ENCODE measurements around the gene RAB17.
A peak's percentile ranks its signal among the peaks of the same experiment; 100 is the strongest.

Gene RAB17

GRCh38 chr2:237590272-237591140, at the start of gene RAB17:
RAB17 (minus strand) TSS chr2:237590734; CDS start chr2:237586154, 4,580 bp downstream.
- no peak for TF ChIP-seq CTCF (IDR thresholded peaks at IDR 0.05)
- Histone ChIP-seq H3K4me3 (peak within 1 kb of the TSS; percentile 10), H3K27ac (peak within 1 kb of the TSS in 1 of 2 donors; percentile 2)
- no peak for DNase-seq (ENCODE audit: low spot score)

DNA sequence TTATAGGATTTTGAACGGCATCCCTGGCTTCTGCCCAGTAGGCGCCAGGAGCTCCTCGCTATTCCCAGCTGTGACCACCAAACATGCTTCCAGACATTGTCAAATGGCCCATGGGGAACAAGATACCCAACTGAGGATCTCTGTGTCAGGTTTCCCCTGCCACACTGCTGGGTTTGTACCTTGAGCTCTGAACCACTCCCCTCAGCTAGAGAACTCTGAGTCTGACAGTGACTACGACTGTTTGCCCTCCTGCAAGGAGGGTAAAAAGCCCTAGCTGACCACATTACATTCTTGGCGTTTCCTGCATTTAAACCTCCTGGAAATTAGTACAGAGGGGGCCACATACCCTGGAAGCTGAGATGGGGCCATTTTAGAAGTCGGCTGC, 49.3 kb upstream of the RAB17 start:
- DNase-seq (ENCODE audit: low spot score) = no peak
- H3K4me3 ChIP-seq = no peak overlapping the region
- TF ChIP-seq CTCF (IDR thresholded peaks at IDR 0.05) = no peak
- H3K27ac ChIP-seq = no peak overlapping the region

DNA sequence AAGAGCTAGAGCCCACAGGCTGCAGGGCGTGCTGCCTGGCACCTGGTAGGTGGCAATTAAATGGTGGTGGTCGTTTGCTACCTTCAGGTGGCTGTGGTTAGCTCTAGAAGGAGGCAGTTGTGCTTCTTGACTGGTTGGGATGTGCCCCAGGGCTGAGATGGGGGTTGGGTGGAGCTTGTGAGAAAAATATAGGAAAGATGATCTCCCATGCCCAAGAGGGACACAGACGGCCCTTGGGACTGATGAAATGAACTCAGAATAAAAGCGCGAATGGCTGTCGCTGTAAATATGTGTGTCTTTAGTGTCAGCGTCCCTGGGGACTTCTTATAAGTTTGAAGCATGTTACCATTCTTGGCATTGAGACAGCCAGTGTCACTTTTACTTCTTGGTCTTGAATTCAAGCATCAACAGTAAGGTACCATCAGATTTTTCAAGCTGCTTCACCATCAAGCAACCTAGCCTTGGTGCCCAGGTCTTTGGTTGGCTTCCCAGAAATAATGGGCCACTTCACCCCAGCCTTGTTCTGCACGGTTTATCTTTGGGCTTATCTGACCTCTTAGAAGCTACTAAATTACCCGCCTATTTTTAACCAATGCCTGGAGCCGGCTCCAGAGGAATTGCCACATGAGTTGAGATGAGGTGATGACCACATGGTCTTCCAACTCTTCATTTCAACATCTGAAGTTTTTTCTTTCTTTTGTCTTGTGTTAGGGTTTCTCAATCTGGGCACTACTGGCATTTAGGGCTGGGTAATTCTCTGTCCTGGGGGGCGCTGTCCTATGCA, 48.7 kb upstream of the RAB17 start:
- no peak overlapping the region for H3K4me3 ChIP-seq
- no peak for TF ChIP-seq CTCF (IDR thresholded peaks at IDR 0.05)
- DNase-seq (ENCODE audit: low spot score) = no peak
- H3K27ac ChIP-seq = no peak overlapping the region

- Histone ChIP-seq H3K4me3 (no peak overlapping the region), H3K27ac (no peak overlapping the region)
- no peak for TF ChIP-seq CTCF (IDR thresholded peaks at IDR 0.05)
- DNase-seq (ENCODE audit: low spot score) = no peak
These were observed 47.6 kb upstream of the RAB17 start for GRCh38 chr2:237638176-237638575.

DNA sequence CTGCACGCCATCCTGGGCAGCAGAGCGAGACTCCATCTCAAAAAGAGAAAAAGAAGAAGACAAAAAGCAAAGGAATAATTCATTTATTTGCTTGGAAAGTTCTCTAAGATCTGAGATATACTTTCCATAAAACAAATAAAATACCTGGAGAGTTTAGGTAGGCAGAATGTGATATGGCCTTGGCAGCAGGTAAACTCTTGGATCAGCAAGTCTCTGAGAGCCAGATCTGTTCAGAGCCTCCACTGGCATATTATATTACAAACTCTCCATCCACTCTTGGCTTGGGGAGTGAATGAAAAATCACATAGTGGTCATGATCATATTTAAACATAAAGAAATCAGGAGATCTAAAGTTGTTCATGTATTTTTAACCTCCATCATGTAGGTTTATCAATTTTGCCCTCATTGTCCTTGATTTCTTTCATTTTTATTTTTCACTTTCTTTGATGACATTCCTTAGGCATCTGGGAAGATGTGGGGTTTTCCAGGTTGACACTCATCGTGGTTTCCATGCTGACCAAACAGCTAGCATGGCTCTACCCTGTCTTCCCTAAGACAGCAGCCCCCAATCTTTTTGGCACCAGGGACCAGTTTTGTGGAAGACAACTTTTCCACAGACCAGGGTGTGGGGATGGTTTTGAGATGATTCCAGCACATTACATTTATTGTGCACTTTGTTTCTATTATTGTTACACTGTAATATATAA, 47.0 kb upstream of the RAB17 start:
- H3K27ac ChIP-seq = no peak overlapping the region
- DNase-seq (ENCODE audit: low spot score) = no peak
- no peak overlapping the region for H3K4me3 ChIP-seq
- no peak for TF ChIP-seq CTCF (IDR thresholded peaks at IDR 0.05)

GRCh38 chr2:237636578-237636977, 46.0 kb upstream of the RAB17 start:
- H3K4me3 ChIP-seq = no peak overlapping the region
- TF ChIP-seq CTCF (IDR thresholded peaks at IDR 0.05) = no peak
- H3K27ac ChIP-seq = no peak overlapping the region
- DNase-seq (ENCODE audit: low spot score) = no peak

Data from coronary artery (tissue), 2 donors.